MG63 (cell line): ENCODE results near the gene FRMD5. TPM values are rescaled to one million over a fixed set of nuclear protein-coding genes. Genes with fewer than 3 reads are reported as not detected.
"Not testable (repeated sequence)": the region's sequence is repeated elsewhere in the genome, so short reads cannot be mapped to it uniquely, and the experiment has no call there.

Source experiments
- DNase-seq: peaks from one replicate; pipeline ENCODE4 v3.0.0-alpha.2; 2020
- H3K27me3 ChIP-seq: fragments of 250-450 bp; sonication (Bioruptor Pico); 2 replicates; pipeline ENCODE4 v1.5.1; 2020; ENCODE audit warnings: mild to moderate bottlenecking, moderate library complexity
- H3K36me3 ChIP-seq: fragments of 250-450 bp; sonication (Bioruptor Pico); 2 replicates; pipeline ENCODE4 v1.5.1; 2020; ENCODE audit warnings: mild to moderate bottlenecking, moderate library complexity
- H3K4me3 ChIP-seq: fragments of 250-450 bp; sonication (Bioruptor Pico); 2 replicates; pipeline ENCODE4 v1.5.1; 2020; ENCODE audit warnings: mild to moderate bottlenecking, moderate library complexity
- H3K9me3 ChIP-seq: fragments of 250-450 bp; sonication (Bioruptor Pico); 2 replicates; pipeline ENCODE4 v1.5.1; 2020; ENCODE audit warnings: mild to moderate bottlenecking, moderate library complexity
- total RNA-seq: library from RNA; depleted of rRNA; stranded (reverse); fragments of >200 nt; shearing (Covaris generic); gene quantifications from 2 replicates; pipeline ENCODE4 v1.2.3, GENCODE V29; 2014; ENCODE audit warnings: low replicate concordance

Gene FRMD5
- total RNA-seq, 1 experiment from 2014 or later = 13.8 TPM

GRCh38 chr15:43887901-43888300 lies 307.2 kb downstream of the FRMD5 start:
- no peak for DNase-seq
- H3K4me3 ChIP-seq = no peak overlapping the region
- peaks cover 14% of the 10 kb centered on the region; the same call in 1 of the 2 replicates for H3K36me3 ChIP-seq
- no peaks in the 10 kb centered on the region for H3K27me3 ChIP-seq
- H3K9me3 ChIP-seq = no peaks in the 10 kb centered on the region

- Histone ChIP-seq H3K27me3 (no peaks in the 10 kb centered on the region), H3K4me3 (no peak overlapping the region), H3K36me3 (peaks cover 17% of the 10 kb centered on the region), H3K9me3 (no peaks in the 10 kb centered on the region)
- DNase-seq = no peak
Measured at GRCh38 chr15:43886558-43886957, 308.5 kb downstream of the FRMD5 start.

- H3K36me3 ChIP-seq = peaks cover 39% of the 10 kb centered on the region
- H3K4me3 ChIP-seq = no peak overlapping the region
- H3K9me3 ChIP-seq = no peaks in the 10 kb centered on the region
- no peak for DNase-seq
- H3K27me3 ChIP-seq = no peaks in the 10 kb centered on the region
Measured at GRCh38 chr15:43883571-43883970, 311.5 kb downstream of the FRMD5 start.

- no peak for DNase-seq
- Histone ChIP-seq H3K9me3 (no peaks in the 10 kb centered on the region), H3K27me3 (no peaks in the 10 kb centered on the region), H3K36me3 (peaks cover 45% of the 10 kb centered on the region), H3K4me3 (no peak overlapping the region)
Measured at GRCh38 chr15:43881944-43882343, 313.1 kb downstream of the FRMD5 start.

GRCh38 chr15:43881245-43881644 lies 313.8 kb downstream of the FRMD5 start:
- DNase-seq = no peak
- Histone ChIP-seq H3K27me3 (no peaks in the 10 kb centered on the region), H3K36me3 (peaks cover 45% of the 10 kb centered on the region), H3K4me3 (no peak overlapping the region), H3K9me3 (no peaks in the 10 kb centered on the region)

GRCh38 chr15:43880406-43881194 lies 314.5 kb downstream of the FRMD5 start:
- DNase-seq = no peak
- Histone ChIP-seq H3K36me3 (peaks cover 45% of the 10 kb centered on the region), H3K9me3 (no peaks in the 10 kb centered on the region), H3K4me3 (no peak overlapping the region), H3K27me3 (no peaks in the 10 kb centered on the region)

GRCh38 chr15:43879386-43880355 lies 315.4 kb downstream of the FRMD5 start:
- Histone ChIP-seq H3K4me3 (no peak overlapping the region), H3K36me3 (peaks cover 47% of the 10 kb centered on the region), H3K9me3 (no peaks in the 10 kb centered on the region), H3K27me3 (no peaks in the 10 kb centered on the region)
- no peak for DNase-seq

- H3K36me3 ChIP-seq = peaks cover 46% of the 10 kb centered on the region
- H3K4me3 ChIP-seq = no peak overlapping the region
- no peaks in the 10 kb centered on the region for H3K9me3 ChIP-seq
- H3K27me3 ChIP-seq = no peaks in the 10 kb centered on the region
- DNase-seq = no peak
Measured at GRCh38 chr15:43878446-43878845, 316.6 kb downstream of the FRMD5 start.

- no peaks in the 10 kb centered on the region for H3K9me3 ChIP-seq
- DNase-seq = no peak
- H3K36me3 ChIP-seq = peaks cover 43% of the 10 kb centered on the region
- no peak overlapping the region for H3K4me3 ChIP-seq
- no peaks in the 10 kb centered on the region for H3K27me3 ChIP-seq
Measured at GRCh38 chr15:43877371-43877770, 317.7 kb downstream of the FRMD5 start.

GRCh38 chr15:43876872-43877271 lies 318.2 kb downstream of the FRMD5 start:
- peaks cover 42% of the 10 kb centered on the region for H3K36me3 ChIP-seq
- H3K4me3 ChIP-seq = no peak overlapping the region
- no peaks in the 10 kb centered on the region for H3K9me3 ChIP-seq
- DNase-seq = no peak
- H3K27me3 ChIP-seq = no peaks in the 10 kb centered on the region

GRCh38 chr15:43873651-43874050 lies 321.4 kb downstream of the FRMD5 start:
- Histone ChIP-seq H3K9me3 (no peaks in the 10 kb centered on the region), H3K4me3 (no peak overlapping the region), H3K36me3 (peaks cover 27% of the 10 kb centered on the region), H3K27me3 (no peaks in the 10 kb centered on the region)
- no peak for DNase-seq

GRCh38 chr15:43872416-43873020 lies 322.6 kb downstream of the FRMD5 start:
- H3K9me3 ChIP-seq = no peaks in the 10 kb centered on the region
- peaks cover 23% of the 10 kb centered on the region for H3K36me3 ChIP-seq
- DNase-seq = peak; percentile 40
- no peaks in the 10 kb centered on the region for H3K27me3 ChIP-seq
- no peak overlapping the region for H3K4me3 ChIP-seq

- Histone ChIP-seq H3K9me3 (no peaks in the 10 kb centered on the region), H3K36me3 (peaks cover 25% of the 10 kb centered on the region), H3K27me3 (no peaks in the 10 kb centered on the region), H3K4me3 (no peak overlapping the region)
- DNase-seq = no peak
Measured at GRCh38 chr15:43871835-43872234, 323.2 kb downstream of the FRMD5 start.

GRCh38 chr15:43868406-43868805 lies 326.7 kb downstream of the FRMD5 start:
- Histone ChIP-seq H3K4me3 (no peak overlapping the region), H3K9me3 (no peaks in the 10 kb centered on the region), H3K36me3 (peaks cover 37% of the 10 kb centered on the region), H3K27me3 (no peaks in the 10 kb centered on the region)
- DNase-seq = no peak

- Histone ChIP-seq H3K27me3 (no peaks in the 10 kb centered on the region), H3K9me3 (no peaks in the 10 kb centered on the region), H3K4me3 (no peak overlapping the region), H3K36me3 (peaks cover 45% of the 10 kb centered on the region)
- no peak for DNase-seq
Measured at GRCh38 chr15:43867096-43867495, 328.0 kb downstream of the FRMD5 start.

GRCh38 chr15:43866636-43867035 lies 328.4 kb downstream of the FRMD5 start:
- not testable (repeated sequence) for DNase-seq, H3K27me3 ChIP-seq, H3K9me3 ChIP-seq, H3K4me3 ChIP-seq
- peaks cover 44% of the 10 kb centered on the region for H3K36me3 ChIP-seq

- no peak for DNase-seq
- Histone ChIP-seq H3K36me3 (peaks cover 63% of the 10 kb centered on the region), H3K4me3 (no peak overlapping the region), H3K27me3 (no peaks in the 10 kb centered on the region), H3K9me3 (no peaks in the 10 kb centered on the region)
Measured at GRCh38 chr15:43859546-43859945, 335.5 kb downstream of the FRMD5 start.
